Kidney (tissue), 14 donors: ENCODE measurements around the gene GARIN5A. TPM values are rescaled to one million over a fixed set of nuclear protein-coding genes. Genes with fewer than 3 reads are reported as not detected.

Experiments
- DNase-seq, 5 donors: peaks; one replicate each; pipeline ENCODE4 v3.0.0-alpha.2; 2013 to 2020
- FAIRE-seq: peaks from 2 replicates; lab custom pipeline; 2012; peaks lifted over from hg19 to GRCh38; lab: Jason Lieb, UNC
- H3K27ac ChIP-seq, 2 donors: one replicate each; pipeline ENCODE4 v1.7.0; 2013; ENCODE audit warnings: low read depth in 2 of 2, low read length in 2 of 2, inconsistent platforms in 1 of 2
- H3K27me3 ChIP-seq: one replicate; pipeline ENCODE4 v1.7.1; 2013; ENCODE audit warnings: low read length, inconsistent platforms; ENCODE audit not compliant: control insufficient read depth, insufficient read depth
- H3K36me3 ChIP-seq, 3 donors: one replicate each; pipeline versions ENCODE4 v1.7.0 to v1.7.1; 2013; ENCODE audit warnings: low read length in 3 of 3, control low read depth in 1 of 3, inconsistent platforms in 1 of 3; ENCODE audit not compliant: insufficient read depth in 3 of 3, control insufficient read depth in 2 of 3
- H3K4me1 ChIP-seq, 3 donors: one replicate each; pipeline versions ENCODE4 v1.7.0 to v1.7.1; 2013; ENCODE audit warnings: low read length in 3 of 3, inconsistent platforms in 1 of 3, low read depth in 1 of 3; ENCODE audit not compliant: control insufficient read depth in 2 of 3, insufficient read depth in 2 of 3
- H3K4me3 ChIP-seq, 3 donors: one replicate each; pipeline versions ENCODE4 v1.7.0 to v1.8.1; 2013; ENCODE audit warnings: low read length in 3 of 3, control low read depth in 1 of 3, inconsistent platforms in 1 of 3
- H3K9ac ChIP-seq, 3 donors: one replicate each; pipeline versions ENCODE4 v1.7.0 to v1.7.1; 2013; ENCODE audit warnings: low read length in 3 of 3, control low read depth in 1 of 3, inconsistent platforms in 1 of 3
- H3K9me3 ChIP-seq, 3 donors: one replicate each; pipeline versions ENCODE4 v1.7.0 to v1.7.1; 2013; ENCODE audit warnings: low read length in 3 of 3, control low read depth in 1 of 3, inconsistent platforms in 1 of 3; ENCODE audit not compliant: control insufficient read depth in 2 of 3, insufficient read depth in 1 of 3
- CTCF ChIP-seq: IDR thresholded peaks from 3 replicates; pipeline ENCODE4 v1.5.1; 2012; ENCODE audit warnings: mild to moderate bottlenecking, moderate library complexity, borderline replicate concordance; ENCODE audit not compliant: insufficient read depth; ENCODE audit errors: extremely low read depth
- intact Hi-C: fragments of 100-400 bp; cut with DNase I; formaldehyde crosslinking; loops from one replicate; pipeline ENCODE4 v1.11.1; 2022
- polyA plus RNA-seq: library from polyadenylated mRNA; stranded (reverse); fragments of 350-450 nt; fragmentation: Illumina TruSeq; extraction: RNeasy Lipid Tissue Mini Kit (QIAGEN cat#74804); gene quantifications from one replicate; pipeline ENCODE4 v1.2.3, GENCODE V29; 2014; ENCODE audit warnings: low read depth, low replicate concordance; ENCODE audit not compliant: insufficient read depth
- total RNA-seq: library from RNA; stranded (reverse); fragmentation: NEBNext Ultra II Directional; extraction: Animal tissue kit (Norgen Biotek cat#: 25700); gene quantifications from one replicate; pipeline ENCODE4 v1.2.1, GENCODE V29; 2021
- donor health status: control.
- donor health status: control.
- donor health status: control.
- donor health status: control.
- donor health status: control.
- donor health status: DM: yes; HTN: yes; CAD: no.
- donor health status: Normal renal cell carcinoma (clear cell type).

Gene GARIN5A
- total and polyA plus RNA-seq, 2 donors from 2014 or later = 2.0 to 9.0 TPM

- no peak for FAIRE-seq
- Histone ChIP-seq H3K36me3 (no peaks in the 10 kb centered on the region), H3K9ac (no peak overlapping the region), H3K4me3 (no peak overlapping the region), H3K27ac (no peak overlapping the region), H3K27me3 (no peaks in the 10 kb centered on the region), H3K9me3 (no peaks in the 10 kb centered on the region), H3K4me1 (no peaks in the 10 kb centered on the region)
- no peak for DNase-seq
- no peak for TF ChIP-seq CTCF
- intact Hi-C loops = no loop called here
Measured at GRCh38 chr19:50453243-50453642, 23.4 kb downstream of the GARIN5A start.

- intact Hi-C loops = no loop called here
- Histone ChIP-seq H3K27me3 (no peaks in the 10 kb centered on the region), H3K9ac (no peak overlapping the region), H3K4me3 (no peak overlapping the region), H3K36me3 (no peaks in the 10 kb centered on the region), H3K27ac (no peak overlapping the region), H3K9me3 (no peaks in the 10 kb centered on the region), H3K4me1 (no peaks in the 10 kb centered on the region)
- DNase-seq (no peak), FAIRE-seq (no peak)
- no peak for TF ChIP-seq CTCF
Measured at GRCh38 chr19:50451223-50451534, 25.5 kb downstream of the GARIN5A start.

- no peaks in the 10 kb centered on the region for H3K36me3 ChIP-seq
- no peak overlapping the region for H3K27ac ChIP-seq
- H3K9ac ChIP-seq = no peak overlapping the region
- H3K4me3 ChIP-seq = no peak overlapping the region
- H3K27me3 ChIP-seq = no peaks in the 10 kb centered on the region
- no peak for TF ChIP-seq CTCF
- FAIRE-seq = no peak
- no peaks in the 10 kb centered on the region for H3K4me1 ChIP-seq
- intact Hi-C loops = no loop called here
- H3K9me3 ChIP-seq = no peaks in the 10 kb centered on the region
- DNase-seq = no peak
Measured at GRCh38 chr19:50450369-50451222, 26.1 kb downstream of the GARIN5A start.
